ENCODE measurements around the gene MATN1. TPM values are rescaled to one million over a fixed set of nuclear protein-coding genes. Genes with fewer than 3 reads are reported as not detected.

Gene MATN1
- total RNA-seq, 1 experiment from 2014 or later, result 0.06 TPM

- no peak for DNase-seq (ENCODE audit: low read depth)
Measured at GRCh38 chr1:30662291-30662840, 61.0 kb downstream of the MATN1 start.

- DNase-seq (ENCODE audit: low read depth), result no peak
Measured at GRCh38 chr1:30661311-30661710, 62.1 kb downstream of the MATN1 start.

Other genes with a start within 250 kb of the MATN1 start
- gene LAPTM5, start 34.2 kb upstream of the MATN1 start, total RNA-seq (2014; rRNA removed), result 1.2 and 1.3 TPM in 2 replicates
- 33.0 and 39.8 TPM in 2 replicates for gene SDC3, start 185.2 kb upstream of the MATN1 start, total RNA-seq (2014; rRNA removed)